Measurements from ENCODE around the gene KLHL21. TPM values are rescaled to one million over a fixed set of nuclear protein-coding genes. Genes with fewer than 3 reads are reported as not detected.

Gene KLHL21
- total RNA-seq, 1 donor from 2014 or later: 18.8 TPM

- Mint-ChIP-seq H3K9me3 (no peaks in the 10 kb centered on the region), H3K4me3 (peak overlapping the region; percentile 57), H3K27me3 (ENCODE audit: low read depth) (peaks cover 3% of the 10 kb centered on the region), H3K36me3 (ENCODE audit: low read depth) (no peaks in the 10 kb centered on the region), H3K27ac (ENCODE audit: unreplicated experiment) (no peak overlapping the region), H3K4me1 (peaks cover 28% of the 10 kb centered on the region)
- TF ChIP-seq CTCF (conservative IDR thresholded peaks at IDR 0.05): no peak
- no peak for DNase-seq (ENCODE audit: low read depth, low spot score)
Measured at GRCh38 chr1:6599141-6599975, 3.3 kb downstream of the KLHL21 start.

- Mint-ChIP-seq H3K36me3 (ENCODE audit: low read depth) (peaks cover 2% of the 10 kb centered on the region), H3K27ac (ENCODE audit: unreplicated experiment) (no peak overlapping the region), H3K9me3 (no peaks in the 10 kb centered on the region), H3K4me3 (no peak overlapping the region), H3K27me3 (ENCODE audit: low read depth) (peaks cover 3% of the 10 kb centered on the region), H3K4me1 (peaks cover 16% of the 10 kb centered on the region)
- no peak for DNase-seq (ENCODE audit: low read depth, low spot score)
- no peak for TF ChIP-seq CTCF (conservative IDR thresholded peaks at IDR 0.05)
Measured at GRCh38 chr1:6597777-6598131, 4.9 kb downstream of the KLHL21 start.

- TF ChIP-seq CTCF (conservative IDR thresholded peaks at IDR 0.05): no peak
- no peaks in the 10 kb centered on the region for H3K9me3 Mint-ChIP-seq
- H3K36me3 Mint-ChIP-seq (ENCODE audit: low read depth): peaks cover 2% of the 10 kb centered on the region
- H3K4me3 Mint-ChIP-seq: peak overlapping the region; percentile 47
- peaks cover 16% of the 10 kb centered on the region for H3K4me1 Mint-ChIP-seq
- DNase-seq (ENCODE audit: low read depth, low spot score): no peak
- peaks cover 3% of the 10 kb centered on the region for H3K27me3 Mint-ChIP-seq (ENCODE audit: low read depth)
- no peak overlapping the region for H3K27ac Mint-ChIP-seq (ENCODE audit: unreplicated experiment)
Measured at GRCh38 chr1:6596886-6597776, 5.5 kb downstream of the KLHL21 start.

- peaks cover 14% of the 10 kb centered on the region for H3K4me1 Mint-ChIP-seq
- H3K27ac Mint-ChIP-seq (ENCODE audit: unreplicated experiment): no peak overlapping the region
- TF ChIP-seq CTCF (conservative IDR thresholded peaks at IDR 0.05): no peak
- H3K27me3 Mint-ChIP-seq (ENCODE audit: low read depth): peaks cover 3% of the 10 kb centered on the region
- H3K36me3 Mint-ChIP-seq (ENCODE audit: low read depth): peaks cover 2% of the 10 kb centered on the region
- no peaks in the 10 kb centered on the region for H3K9me3 Mint-ChIP-seq
- H3K4me3 Mint-ChIP-seq: peak overlapping the region; percentile 38
- no peak for DNase-seq (ENCODE audit: low read depth, low spot score)
Measured at GRCh38 chr1:6596351-6596750, 6.3 kb downstream of the KLHL21 start.

GRCh38 chr1:6594977-6595740, 7.5 kb downstream of the KLHL21 start:
- no peak for TF ChIP-seq CTCF (conservative IDR thresholded peaks at IDR 0.05)
- no peaks in the 10 kb centered on the region for H3K27me3 Mint-ChIP-seq (ENCODE audit: low read depth)
- peaks cover 2% of the 10 kb centered on the region for H3K4me1 Mint-ChIP-seq
- H3K27ac Mint-ChIP-seq (ENCODE audit: unreplicated experiment): peak overlapping the region; percentile 57
- no peak overlapping the region for H3K4me3 Mint-ChIP-seq
- peaks cover 2% of the 10 kb centered on the region for H3K36me3 Mint-ChIP-seq (ENCODE audit: low read depth)
- DNase-seq (ENCODE audit: low read depth, low spot score): no peak
- H3K9me3 Mint-ChIP-seq: no peaks in the 10 kb centered on the region

All from neural crest cell (in vitro differentiated cells).